HepG2 (cell line): ENCODE measurements around the gene TMEM98. TPM values are rescaled to one million over a fixed set of nuclear protein-coding genes. Genes with fewer than 3 reads are reported as not detected.

Experiments used
- ATAC-seq: fragments of 200-7000 bp; cut with Tn5 transposase; 3 replicates; pipeline ENCODE4 v1.9.1; 2020; ENCODE audit warnings: mild to moderate bottlenecking, moderate library complexity
- BruUV-seq: library from RNA; stranded (reverse); fragments of 400-500 nt; replicated peaks from 2 replicates; lab custom pipeline; 2021; lab: Mats Ljungman, UMichigan
- CTCF ChIA-PET: fragments of 300-600 bp; formaldehyde crosslinking; extraction: SDS; loops from one replicate; lab custom pipeline; 2021; ENCODE audit warnings: low total read pairs, inconsistent platforms, low intra/inter-chr PET ratio; lab: Yijun Ruan, JAX
- POLR2A ChIA-PET: fragments of 350-600 bp; sonication (Branson Sonifier 250); formaldehyde crosslinking; loops from one replicate; lab custom pipeline; 2020; ENCODE audit warnings: antibody characterized with exemption, inconsistent platforms; lab: Yijun Ruan, JAX
- DNase-seq: peaks from one replicate; pipeline ENCODE4 v3.0.0-alpha.2; 2015; ENCODE audit warnings: low spot score
- FAIRE-seq: peaks from 3 replicates; lab custom pipeline; 2011; peaks lifted over from hg19 to GRCh38; lab: Jason Lieb, UNC
- H2AFZ ChIP-seq: one replicate; pipeline ENCODE4 v1.6.1; 2011; ENCODE audit warnings: low read length, inconsistent platforms
- H3K27ac ChIP-seq: fragments of 300-600 bp; 3 replicates; pipeline ENCODE4 v1.8.0; 2011; ENCODE audit warnings: mixed run types, mild to moderate bottlenecking, mixed read lengths, low read length, inconsistent platforms; ENCODE audit not compliant: insufficient read depth; ENCODE audit errors: extremely low read length
- H3K27me3 ChIP-seq, 2 experiments: fragments of 200-600 bp in 1 of 2; 2 replicates in 1 of 2; 3 replicates in 1 of 2; pipeline versions ENCODE4 v1.6.0 to v1.8.0; 2011; ENCODE audit warnings: low read length in 2 of 2, mild to moderate bottlenecking in 2 of 2, moderate library complexity in 2 of 2, inconsistent platforms in 1 of 2; ENCODE audit not compliant: insufficient read depth in 2 of 2, control insufficient read depth in 1 of 2
- H3K36me3 ChIP-seq, 2 experiments: fragments of 200-600 bp in 1 of 2; replicated peaks in 1 of 2; 2 replicates in 1 of 2; 3 replicates in 1 of 2; pipeline versions ENCODE4 v1.5.1 to v1.8.0; 2011; ENCODE audit warnings: low read length in 2 of 2, inconsistent platforms in 1 of 2; ENCODE audit not compliant: insufficient read depth in 2 of 2, control insufficient read depth in 1 of 2
- H3K4me1 ChIP-seq: 2 replicates; pipeline ENCODE4 v1.5.1; 2012; ENCODE audit warnings: low read length, inconsistent platforms; ENCODE audit not compliant: insufficient read depth
- H3K4me2 ChIP-seq: 2 replicates; pipeline ENCODE4 v1.6.0; 2011; ENCODE audit warnings: low read depth, low read length, inconsistent platforms
- H3K4me3 ChIP-seq, 3 experiments: fragments of 200-600 bp in 1 of 3; sonication (generic), shearing (Covaris generic) in 1 of 3; replicated peaks in 1 of 3; 2 replicates each; pipeline ENCODE4 v1.5.1; 2011 to 2016; ENCODE audit warnings: low read length in 3 of 3, inconsistent platforms in 2 of 3, low read depth in 2 of 3, mild to moderate bottlenecking in 2 of 3, control low read depth in 1 of 3, mixed read lengths in 1 of 3; ENCODE audit not compliant: insufficient read depth in 1 of 3
- H3K79me2 ChIP-seq: one replicate; pipeline ENCODE4 v1.6.1; 2011; ENCODE audit warnings: low read length, inconsistent platforms; ENCODE audit not compliant: insufficient read depth
- H3K9ac ChIP-seq: 2 replicates; pipeline ENCODE4 v1.6.0; 2011; ENCODE audit warnings: mild to moderate bottlenecking, low read depth, low read length, inconsistent platforms; ENCODE audit not compliant: insufficient read depth
- H3K9me3 ChIP-seq: 2 replicates; pipeline ENCODE4 v1.5.1; 2012; ENCODE audit warnings: mild to moderate bottlenecking, low read length
- H4K20me1 ChIP-seq: 2 replicates; pipeline ENCODE4 v1.6.0; 2011; ENCODE audit warnings: inconsistent platforms, mild to moderate bottlenecking, low read length, moderate library complexity; ENCODE audit not compliant: insufficient read depth
- ELK4 ChIP-seq: sonication (generic); formaldehyde crosslinking; IDR thresholded peaks from 2 replicates; pipeline ENCODE4 v1.9.0; 2021; ENCODE audit warnings: missing genetic modification reagents, borderline replicate concordance
- NFKB2 ChIP-seq: sonication (generic); formaldehyde crosslinking; IDR thresholded peaks from 2 replicates; pipeline ENCODE4 v1.4.0; 2020; ENCODE audit warnings: missing genetic modification reagents, borderline replicate concordance
- PBX2 ChIP-seq: IDR thresholded peaks from 2 replicates; pipeline ENCODE4 v1.6.1; 2016; ENCODE audit warnings: control low read depth
- SNRNP70 ChIP-seq: fragments of 200-400 bp; formaldehyde crosslinking; IDR thresholded peaks from 2 replicates; pipeline ENCODE4 v1.6.1; 2017; ENCODE audit warnings: mild to moderate bottlenecking, low read depth, low read length, moderate library complexity
- ZNF468 ChIP-seq: sonication (generic); formaldehyde crosslinking; IDR thresholded peaks from 2 replicates; pipeline ENCODE4 v1.8.0; 2022; ENCODE audit warnings: mild to moderate bottlenecking, moderate library complexity, missing genetic modification reagents
- ZNF878 ChIP-seq: sonication (generic); formaldehyde crosslinking; IDR thresholded peaks from 2 replicates; pipeline ENCODE4 v1.8.1; 2023; ENCODE audit warnings: mild to moderate bottlenecking, missing genetic modification reagents, moderate library complexity
- ZSCAN12 ChIP-seq: sonication (generic); formaldehyde crosslinking; IDR thresholded peaks from 2 replicates; pipeline ENCODE4 v1.9.0; 2021; ENCODE audit warnings: mild to moderate bottlenecking, missing genetic modification reagents
- whole genome bisulfite sequencing: methylation state at CpG from one replicate; pipeline ENCODE4 v1.1.6; 2017; ENCODE audit warnings: low lambda C conversion rate; 5-methylcytosine and 5-hydroxymethylcytosine counted together
- in situ Hi-C: cut with HindIII; loops from 2 replicates; pipeline ENCODE4 v1.10.0; 2017; ENCODE audit warnings: low pct_unique_long_range_greater_than_20kb; ENCODE audit not compliant: extremely low pct_ligation_motif_present
- intact Hi-C: fragments of 100-400 bp; cut with micrococcal nuclease; formaldehyde crosslinking; loops from one replicate; pipeline ENCODE4 v1.10.0; 2022; ENCODE audit not compliant: unreplicated experiment
- polyA plus RNA-seq, 8 experiments: library from polyadenylated mRNA; depleted of rRNA in 3 of 8; stranded (reverse) in 7 of 8; unstranded in 1 of 8; fragments of >200 nt; fragmentation: Illumina TruSeq in 4 of 8; extraction: Trizol in 4 of 8; gene quantifications; 2 replicates each; pipeline versions ENCODE4 v1.2.1 to v1.2.3, GENCODE V29; 2011 to 2016; ENCODE audit warnings: low read depth in 4 of 8, missing spikeins in 1 of 8, mixed read lengths in 1 of 8; ENCODE audit not compliant: insufficient read depth in 1 of 8
- total RNA-seq, 5 experiments: library from RNA; depleted of rRNA; stranded (reverse); fragments of >200 nt; fragmentation: Illumina TruSeq; extraction: Trizol; gene quantifications; 2 replicates each; pipeline ENCODE4 v1.2.3, GENCODE V29; 2016; ENCODE audit warnings: low read depth in 1 of 5
- TF ChIP-seq, protein P1 (sequence below): sonication (generic); formaldehyde crosslinking; IDR thresholded peaks from 2 replicates; pipeline ENCODE4 v1.5.1; 2020; ENCODE audit warnings: mild to moderate bottlenecking, missing genetic modification reagents, borderline replicate concordance

TMEM98 gene
- total and polyA plus RNA-seq, 2 of the 13 experiments (the other 11 are each of a cell fraction or from before 2014, with no cell fraction given) = 103 to 175 TPM

- in situ Hi-C loops (loop anchor here (5.0 kb wide), 1 partner anchor 96 kb away; no protein-coding TSS in a partner anchor), intact Hi-C loops (no loop called here)
- Histone ChIP-seq H3K36me3 (no peaks in the 10 kb centered on the region), H3K4me2 (no peak overlapping the region), H3K9ac (no peak overlapping the region), H3K4me3 (no peak overlapping the region), H3K9me3 (no peaks in the 10 kb centered on the region), H3K4me1 (peaks cover 46% of the 10 kb centered on the region), H3K27ac (no peak overlapping the region), H3K79me2 (peaks cover 5% of the 10 kb centered on the region), H4K20me1 (no peaks in the 10 kb centered on the region), H2AFZ (no peak overlapping the region), H3K27me3 (no peaks in the 10 kb centered on the region)
- WGBS = 55% methylated on average over 3 of the region's 3 CpGs
- no TSS peak for BruUV-seq
- ChIA-PET CTCF (interaction anchor here (2.0 to 4.0 kb wide), 2 partner anchors 32 to 94 kb away, joined by 7 to 55 read pairs; no protein-coding TSS in a partner anchor), POLR2A (no interaction called here)
- DNase-seq = no peak
- no peak for FAIRE-seq
- no peak for ATAC-seq
- TF ChIP-seq SNRNP70 (no peak), NFKB2 (CRISPR knock-in tag) (no peak), ELK4 (no peak), PBX2 (CRISPR knock-in tag) (no peak), ZNF468 (CRISPR knock-in tag) (no peak), ZSCAN12 (no peak), ZNF878 (no peak)
- TF ChIP-seq, protein P1, sequence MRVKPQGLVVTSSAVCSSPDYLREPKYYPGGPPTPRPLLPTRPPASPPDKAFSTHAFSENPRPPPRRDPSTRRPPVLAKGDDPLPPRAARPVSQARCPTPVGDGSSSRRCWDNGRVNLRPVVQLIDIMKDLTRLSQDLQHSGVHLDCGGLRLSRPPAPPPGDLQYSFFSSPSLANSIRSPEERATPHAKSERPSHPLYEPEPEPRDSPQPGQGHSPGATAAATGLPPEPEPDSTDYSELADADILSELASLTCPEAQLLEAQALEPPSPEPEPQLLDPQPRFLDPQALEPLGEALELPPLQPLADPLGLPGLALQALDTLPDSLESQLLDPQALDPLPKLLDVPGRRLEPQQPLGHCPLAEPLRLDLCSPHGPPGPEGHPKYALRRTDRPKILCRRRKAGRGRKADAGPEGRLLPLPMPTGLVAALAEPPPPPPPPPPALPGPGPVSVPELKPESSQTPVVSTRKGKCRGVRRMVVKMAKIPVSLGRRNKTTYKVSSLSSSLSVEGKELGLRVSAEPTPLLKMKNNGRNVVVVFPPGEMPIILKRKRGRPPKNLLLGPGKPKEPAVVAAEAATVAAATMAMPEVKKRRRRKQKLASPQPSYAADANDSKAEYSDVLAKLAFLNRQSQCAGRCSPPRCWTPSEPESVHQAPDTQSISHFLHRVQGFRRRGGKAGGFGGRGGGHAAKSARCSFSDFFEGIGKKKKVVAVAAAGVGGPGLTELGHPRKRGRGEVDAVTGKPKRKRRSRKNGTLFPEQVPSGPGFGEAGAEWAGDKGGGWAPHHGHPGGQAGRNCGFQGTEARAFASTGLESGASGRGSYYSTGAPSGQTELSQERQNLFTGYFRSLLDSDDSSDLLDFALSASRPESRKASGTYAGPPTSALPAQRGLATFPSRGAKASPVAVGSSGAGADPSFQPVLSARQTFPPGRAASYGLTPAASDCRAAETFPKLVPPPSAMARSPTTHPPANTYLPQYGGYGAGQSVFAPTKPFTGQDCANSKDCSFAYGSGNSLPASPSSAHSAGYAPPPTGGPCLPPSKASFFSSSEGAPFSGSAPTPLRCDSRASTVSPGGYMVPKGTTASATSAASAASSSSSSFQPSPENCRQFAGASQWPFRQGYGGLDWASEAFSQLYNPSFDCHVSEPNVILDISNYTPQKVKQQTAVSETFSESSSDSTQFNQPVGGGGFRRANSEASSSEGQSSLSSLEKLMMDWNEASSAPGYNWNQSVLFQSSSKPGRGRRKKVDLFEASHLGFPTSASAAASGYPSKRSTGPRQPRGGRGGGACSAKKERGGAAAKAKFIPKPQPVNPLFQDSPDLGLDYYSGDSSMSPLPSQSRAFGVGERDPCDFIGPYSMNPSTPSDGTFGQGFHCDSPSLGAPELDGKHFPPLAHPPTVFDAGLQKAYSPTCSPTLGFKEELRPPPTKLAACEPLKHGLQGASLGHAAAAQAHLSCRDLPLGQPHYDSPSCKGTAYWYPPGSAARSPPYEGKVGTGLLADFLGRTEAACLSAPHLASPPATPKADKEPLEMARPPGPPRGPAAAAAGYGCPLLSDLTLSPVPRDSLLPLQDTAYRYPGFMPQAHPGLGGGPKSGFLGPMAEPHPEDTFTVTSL (CRISPR knock-in tag) = no peak
Observed at GRCh38 chr17:32878211-32878610, 49.7 kb upstream of the TMEM98 start.
